HFFc6 (cell line): Measurements from ENCODE around the gene ZBP1. TPM values are rescaled to one million over a fixed set of nuclear protein-coding genes. Genes with fewer than 3 reads are reported as not detected.

Experiments used
- DNase-seq: peaks from one replicate; pipeline ENCODE4 v3.0.0-alpha.2; 2018
- H3K27ac Mint-ChIP-seq: 2 replicates; pipeline ENCODE4 v1.8.0; 2020; ENCODE audit warnings: mild to moderate bottlenecking, mixed read lengths
- H3K27me3 Mint-ChIP-seq: 2 replicates; pipeline ENCODE4 v1.8.0; 2021; ENCODE audit warnings: mild to moderate bottlenecking, moderate library complexity, mixed read lengths; ENCODE audit not compliant: insufficient read depth
- H3K36me3 Mint-ChIP-seq: 2 replicates; pipeline ENCODE4 v1.8.0; 2021; ENCODE audit warnings: low read depth, mixed read lengths
- H3K4me1 Mint-ChIP-seq: 2 replicates; pipeline ENCODE4 v1.8.0; 2020; ENCODE audit warnings: low read depth, mixed read lengths
- H3K4me3 Mint-ChIP-seq: 2 replicates; pipeline ENCODE4 v1.8.0; 2020; ENCODE audit warnings: mild to moderate bottlenecking, moderate library complexity, mixed read lengths
- H3K9me3 Mint-ChIP-seq: 2 replicates; pipeline ENCODE4 v1.8.0; 2020; ENCODE audit warnings: mild to moderate bottlenecking, mixed read lengths
- CTCF ChIP-seq: fragments of 200-600 bp; sonication (generic); IDR thresholded peaks from 2 replicates; pipeline ENCODE4 v1.5.0; 2021; ENCODE audit warnings: antibody characterized with exemption, mild to moderate bottlenecking
- total RNA-seq, 6 experiments: library from RNA; stranded (reverse); fragmentation: NEBNext Ultra II Directional; extraction: Animal tissue kit (Norgen Biotek cat#: 25700); gene quantifications; 2 replicates in 1 of 6; 3 replicates in 5 of 6; pipeline ENCODE4 v1.2.3, GENCODE V29; 2021

ZBP1 gene
- total RNA-seq, 6 experiments from 2014 or later, result not detected

DNA sequence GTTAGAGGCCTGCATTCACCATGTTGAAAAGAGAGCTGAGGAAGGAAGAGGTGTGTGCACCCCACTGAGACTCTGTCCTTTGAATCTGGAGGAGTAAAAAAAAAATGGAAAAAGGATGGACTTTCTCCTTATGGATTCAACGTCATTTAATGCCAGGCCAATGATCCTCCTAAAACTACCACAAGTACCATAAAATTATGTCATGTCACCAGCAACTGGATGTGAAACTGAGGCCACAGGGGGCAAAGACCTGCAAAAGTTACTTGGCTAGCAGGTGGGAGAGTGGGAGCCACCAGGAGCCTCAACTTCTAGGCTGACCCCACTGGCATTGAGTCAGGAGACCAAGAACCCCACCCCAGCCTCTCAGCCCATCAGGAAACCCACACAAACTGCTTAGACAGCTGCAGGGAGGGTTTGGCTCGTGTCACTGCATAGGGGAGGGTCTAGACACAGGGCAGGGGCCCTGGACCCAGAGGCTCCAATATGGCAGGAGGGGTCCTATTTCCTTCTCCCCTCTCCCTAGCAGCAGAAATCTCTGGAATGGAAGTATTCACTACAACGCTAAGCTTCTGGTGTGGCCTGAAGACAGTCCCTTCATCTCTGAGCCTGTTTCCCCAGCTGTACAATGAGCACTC is 48.3 kb downstream of the ZBP1 start:
- Mint-ChIP-seq H3K27ac (no peak overlapping the region; the same call in 1 of the 2 replicates), H3K36me3 (no peaks in the 10 kb centered on the region), H3K9me3 (no peaks in the 10 kb centered on the region), H3K4me1 (no peaks in the 10 kb centered on the region), H3K27me3 (peaks cover 43% of the 10 kb centered on the region), H3K4me3 (no peak overlapping the region)
- no peak for DNase-seq
- no peak for TF ChIP-seq CTCF

GRCh38 chr20:57570920-57571319 is 49.3 kb downstream of the ZBP1 start:
- H3K36me3 Mint-ChIP-seq, result no peaks in the 10 kb centered on the region
- no peaks in the 10 kb centered on the region for H3K4me1 Mint-ChIP-seq
- H3K4me3 Mint-ChIP-seq, result no peak overlapping the region
- H3K9me3 Mint-ChIP-seq, result no peaks in the 10 kb centered on the region
- H3K27me3 Mint-ChIP-seq, result peaks cover 47% of the 10 kb centered on the region
- TF ChIP-seq CTCF, result no peak
- DNase-seq, result no peak
- no peak overlapping the region for H3K27ac Mint-ChIP-seq

GRCh38 chr20:57570145-57570850 is 49.9 kb downstream of the ZBP1 start:
- Mint-ChIP-seq H3K36me3 (no peaks in the 10 kb centered on the region), H3K27ac (no peak overlapping the region), H3K4me3 (no peak overlapping the region), H3K4me1 (no peaks in the 10 kb centered on the region), H3K27me3 (peaks cover 50% of the 10 kb centered on the region), H3K9me3 (no peaks in the 10 kb centered on the region)
- DNase-seq, result no peak
- TF ChIP-seq CTCF, result no peak

- Mint-ChIP-seq H3K9me3 (no peaks in the 10 kb centered on the region), H3K36me3 (no peaks in the 10 kb centered on the region), H3K4me1 (no peaks in the 10 kb centered on the region), H3K4me3 (no peak overlapping the region), H3K27me3 (peaks cover 57% of the 10 kb centered on the region), H3K27ac (no peak overlapping the region)
- DNase-seq, result no peak
- no peak for TF ChIP-seq CTCF
Measured at GRCh38 chr20:57568960-57569359, 51.3 kb downstream of the ZBP1 start.

GRCh38 chr20:57568088-57568896 is 51.9 kb downstream of the ZBP1 start:
- DNase-seq, result no peak
- H3K27ac Mint-ChIP-seq, result no peak overlapping the region
- H3K4me3 Mint-ChIP-seq, result no peak overlapping the region
- H3K4me1 Mint-ChIP-seq, result no peaks in the 10 kb centered on the region
- H3K27me3 Mint-ChIP-seq, result peaks cover 55% of the 10 kb centered on the region
- TF ChIP-seq CTCF, result no peak
- no peaks in the 10 kb centered on the region for H3K9me3 Mint-ChIP-seq
- H3K36me3 Mint-ChIP-seq, result no peaks in the 10 kb centered on the region
